DND-41 (cell line): ENCODE results near the gene PSTPIP2.
"Not testable (repeated sequence)": the region's sequence is repeated elsewhere in the genome, so short reads cannot be mapped to it uniquely, and the experiment has no call there.

ENCODE experiments used
- ATAC-seq: fragments of 200-7000 bp; cut with Tn5 transposase; 3 replicates; pipeline ENCODE4 v1.9.1; 2021; ENCODE audit warnings: low read depth; ENCODE audit not compliant: insufficient read depth
- DNase-seq: peaks from one replicate; pipeline ENCODE4 v3.0.0-alpha.2; 2020
- H2AFZ ChIP-seq: 2 replicates; pipeline ENCODE4 v1.6.0; 2012; ENCODE audit warnings: low read depth, low read length
- H3K27ac ChIP-seq: 2 replicates; pipeline ENCODE4 v1.5.1; 2012; ENCODE audit warnings: low read length, inconsistent platforms
- H3K27me3 ChIP-seq: fragments of 200-600 bp; sonication (generic); 2 replicates; pipeline ENCODE4 v1.6.0; 2012; ENCODE audit warnings: low read length, mild to moderate bottlenecking, inconsistent platforms; ENCODE audit not compliant: insufficient read depth, poor library complexity
- H3K36me3 ChIP-seq: 2 replicates; pipeline ENCODE4 v1.5.1; 2012; ENCODE audit warnings: low read length, inconsistent platforms; ENCODE audit not compliant: insufficient read depth
- H3K4me1 ChIP-seq: 2 replicates; pipeline ENCODE4 v1.5.1; 2012; ENCODE audit warnings: mild to moderate bottlenecking, low read length; ENCODE audit not compliant: insufficient read depth
- H3K4me2 ChIP-seq: 2 replicates; pipeline ENCODE4 v1.6.0; 2012; ENCODE audit warnings: mild to moderate bottlenecking, moderate library complexity, low read length, inconsistent platforms; ENCODE audit not compliant: insufficient read depth
- H3K4me3 ChIP-seq, 2 experiments: fragments of 200-600 bp in 1 of 2; shearing (Covaris generic) in 1 of 2; 2 replicates each; pipeline ENCODE4 v1.5.1; 2012 to 2016; ENCODE audit warnings: inconsistent platforms in 2 of 2, low read length in 2 of 2, mild to moderate bottlenecking in 2 of 2, low read depth in 1 of 2, moderate library complexity in 1 of 2
- H3K79me2 ChIP-seq: 2 replicates; pipeline ENCODE4 v1.6.0; 2012; ENCODE audit warnings: low read length, inconsistent platforms; ENCODE audit not compliant: insufficient read depth
- H3K9ac ChIP-seq: 2 replicates; pipeline ENCODE4 v1.6.0; 2012; ENCODE audit warnings: low read depth, mild to moderate bottlenecking, inconsistent platforms, low read length, moderate library complexity
- H3K9me3 ChIP-seq: 2 replicates; pipeline ENCODE4 v1.5.1; 2012; ENCODE audit warnings: low read length, moderate library complexity, mild to moderate bottlenecking, inconsistent platforms; ENCODE audit not compliant: insufficient read depth, severe bottlenecking
- H4K20me1 ChIP-seq: 2 replicates; pipeline ENCODE4 v1.6.0; 2012; ENCODE audit warnings: low read length; ENCODE audit not compliant: insufficient read depth
- CTCF ChIP-seq: IDR thresholded peaks from 2 replicates; pipeline ENCODE4 v1.5.1; 2012; ENCODE audit warnings: borderline replicate concordance, low read length, moderate library complexity, mild to moderate bottlenecking; ENCODE audit not compliant: poor library complexity, severe bottlenecking; ENCODE audit errors: extremely low read depth
- EZH2 ChIP-seq: IDR thresholded peaks from 3 replicates; pipeline ENCODE4 v1.6.1; 2012; ENCODE audit warnings: borderline replicate concordance, low read depth, mild to moderate bottlenecking, moderate library complexity, low read length, inconsistent platforms; ENCODE audit not compliant: severe bottlenecking

The PSTPIP2 gene

GRCh38 chr18:45976566-45976965 lies 95.5 kb downstream of the PSTPIP2 start:
- Histone ChIP-seq H3K9me3 (no peaks in the 10 kb centered on the region), H3K4me1 (no peaks in the 10 kb centered on the region), H3K9ac (no peak overlapping the region), H3K4me3 (no peak overlapping the region), H3K79me2 (no peaks in the 10 kb centered on the region), H2AFZ (no peak overlapping the region), H3K36me3 (no peaks in the 10 kb centered on the region), H3K27ac (no peak overlapping the region), H4K20me1 (no peaks in the 10 kb centered on the region), H3K27me3 (no peaks in the 10 kb centered on the region), H3K4me2 (no peak overlapping the region)
- no peak for DNase-seq
- TF ChIP-seq EZH2 (no peak), CTCF (no peak)
- ATAC-seq: no peak

- TF ChIP-seq CTCF (peak; percentile 90), EZH2 (no peak)
- Histone ChIP-seq H3K9ac (no peak overlapping the region), H3K79me2 (no peaks in the 10 kb centered on the region), H4K20me1 (no peaks in the 10 kb centered on the region), H3K4me2 (no peak overlapping the region), H3K4me1 (no peaks in the 10 kb centered on the region), H3K4me3 (no peak overlapping the region), H3K36me3 (no peaks in the 10 kb centered on the region), H3K27me3 (no peaks in the 10 kb centered on the region), H3K27ac (no peak overlapping the region), H2AFZ (no peak overlapping the region), H3K9me3 (no peaks in the 10 kb centered on the region)
- peak; percentile 81 for ATAC-seq
- peak; percentile 61 for DNase-seq
Observed at GRCh38 chr18:45974088-45974536, 97.9 kb downstream of the PSTPIP2 start.

GRCh38 chr18:45967007-45967706 lies 104.9 kb downstream of the PSTPIP2 start, which contains the start of gene EPG5:
EPG5 (minus strand) TSS chr18:45967329; CDS start chr18:45967239, 90 bp downstream.
- ATAC-seq (peak; percentile 93), DNase-seq (peak; percentile 94)
- H3K36me3 ChIP-seq: no peaks in the 10 kb centered on the region; the same call in 1 of the 2 replicates
- H3K4me2 ChIP-seq: peak within 1 kb of the TSS; percentile 91
- H3K79me2 ChIP-seq: peaks cover 38% of the 10 kb centered on the region
- H3K9me3 ChIP-seq: no peaks in the 10 kb centered on the region
- peaks cover 52% of the 10 kb centered on the region for H3K4me1 ChIP-seq
- peak within 1 kb of the TSS; percentile 68 for H3K27ac ChIP-seq
- H3K27me3 ChIP-seq: no peaks in the 10 kb centered on the region
- peak within 1 kb of the TSS; percentile 47 to 80 for H3K4me3 ChIP-seq
- peak within 1 kb of the TSS; percentile 91 for H2AFZ ChIP-seq
- no peaks in the 10 kb centered on the region for H4K20me1 ChIP-seq
- no peak for TF ChIP-seq CTCF
- TF ChIP-seq EZH2: no peak
- H3K9ac ChIP-seq: peak within 1 kb of the TSS; percentile 65

- not testable (repeated sequence) for H3K9me3 ChIP-seq, H3K27ac ChIP-seq, H3K4me3 ChIP-seq, ATAC-seq, H3K36me3 ChIP-seq, H4K20me1 ChIP-seq, H2AFZ ChIP-seq, DNase-seq, H3K9ac ChIP-seq, H3K27me3 ChIP-seq
- Histone ChIP-seq H3K79me2 (peaks cover 57% of the 10 kb centered on the region), H3K4me2 (peak overlapping the region; percentile 91), H3K4me1 (peaks cover 61% of the 10 kb centered on the region)
Observed at GRCh38 chr18:45964913-45965312, 107.1 kb downstream of the PSTPIP2 start.
